ENCODE measurements around the gene BCAT1.
"Not testable (repeated sequence)": the region's sequence is repeated elsewhere in the genome, so short reads cannot be mapped to it uniquely, and the experiment has no call there.

Gene BCAT1

DNA sequence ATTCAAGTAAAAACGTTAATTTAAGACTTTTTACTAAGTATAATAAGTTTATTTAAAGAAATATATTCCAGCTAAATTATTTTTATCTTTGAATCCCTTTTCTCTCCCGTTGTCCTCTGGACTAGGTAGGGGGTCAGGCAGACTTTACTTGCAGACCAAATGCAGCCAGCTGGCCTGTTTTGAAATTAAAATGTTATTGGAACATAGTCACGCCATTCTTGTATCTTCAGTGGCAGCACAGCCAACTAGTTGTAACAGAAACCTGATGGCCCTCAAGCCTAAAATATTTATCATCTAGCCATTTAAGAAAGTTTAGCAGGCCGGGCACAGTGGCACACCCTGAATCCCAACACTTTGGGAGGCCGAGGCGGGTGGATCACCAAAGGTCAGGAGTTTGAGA is 52.7 kb downstream of the BCAT1 start:
- DNase-seq, result no peak

DNA sequence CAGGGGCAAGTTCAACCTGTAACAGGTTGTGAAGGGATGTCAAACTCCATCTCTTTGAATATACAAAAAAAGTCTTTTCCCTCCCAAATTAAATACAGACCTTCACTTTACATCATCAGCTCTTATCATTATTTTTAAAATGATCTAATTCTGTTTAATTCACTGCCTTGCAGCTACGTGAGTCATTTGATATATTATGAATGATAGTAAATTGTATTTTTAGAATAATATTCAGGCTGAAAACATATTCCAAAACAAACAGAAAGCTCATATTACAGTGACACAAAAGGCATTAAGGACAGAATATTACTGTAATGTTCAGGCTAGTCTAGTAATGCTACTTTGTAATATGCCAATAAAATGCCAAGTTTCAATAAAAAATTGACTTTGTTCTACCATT is 53.3 kb downstream of the BCAT1 start:
- no peak for DNase-seq

DNA sequence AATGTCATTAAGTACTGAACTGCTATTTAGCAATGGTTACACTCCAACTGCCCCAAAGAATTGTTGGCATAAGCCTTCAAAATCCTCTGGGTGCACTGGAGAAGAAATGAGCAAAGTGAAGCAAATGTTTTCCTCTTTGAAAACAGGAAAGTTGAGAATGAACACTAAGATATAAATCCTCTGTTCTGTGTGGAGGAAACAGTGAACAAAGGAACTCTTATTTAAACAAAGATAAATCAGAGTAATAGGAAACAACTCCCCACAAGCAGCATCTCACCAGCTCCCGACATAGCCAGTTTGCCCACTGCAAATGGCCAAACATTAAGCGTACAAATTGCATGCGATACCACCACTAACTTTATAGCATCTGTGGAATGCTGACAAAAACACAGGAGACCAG is 54.0 kb downstream of the BCAT1 start:
- no peak for DNase-seq

DNA sequence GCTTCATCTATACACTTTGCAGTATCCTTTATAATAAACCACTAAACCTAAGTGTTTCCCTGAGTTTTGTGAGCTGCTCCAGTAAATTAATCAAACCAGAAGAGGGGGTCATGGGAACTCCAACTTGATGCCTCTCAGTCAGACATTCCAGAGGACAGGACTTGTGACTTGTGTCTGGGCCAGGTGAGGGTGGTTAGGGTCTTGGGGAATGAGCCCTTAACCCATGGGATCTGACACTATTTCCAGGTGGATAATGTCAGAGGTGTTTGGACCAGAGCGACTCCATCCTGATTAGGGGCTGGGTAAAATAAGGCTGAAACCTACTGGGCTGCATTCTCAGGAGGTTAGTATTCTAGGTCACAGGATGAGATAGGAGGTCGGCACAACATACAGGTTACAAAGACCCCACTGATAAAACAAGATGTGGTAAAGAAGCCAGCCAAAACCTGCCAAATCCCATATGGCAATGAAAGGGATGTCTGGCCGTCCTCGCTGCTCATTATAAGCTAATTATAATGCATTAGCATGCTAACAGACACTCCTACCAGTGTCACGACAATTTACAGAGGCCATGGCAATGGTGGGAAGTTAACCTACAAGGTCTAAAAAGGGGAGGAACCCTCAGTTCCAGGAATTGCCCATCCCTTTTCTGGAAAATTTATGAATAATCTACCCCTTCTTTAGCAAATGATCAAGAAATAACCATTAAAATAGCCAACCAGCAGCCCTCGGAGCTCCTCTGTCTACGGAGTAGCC is 58.7 kb downstream of the BCAT1 start:
- DNase-seq, result no peak

DNA sequence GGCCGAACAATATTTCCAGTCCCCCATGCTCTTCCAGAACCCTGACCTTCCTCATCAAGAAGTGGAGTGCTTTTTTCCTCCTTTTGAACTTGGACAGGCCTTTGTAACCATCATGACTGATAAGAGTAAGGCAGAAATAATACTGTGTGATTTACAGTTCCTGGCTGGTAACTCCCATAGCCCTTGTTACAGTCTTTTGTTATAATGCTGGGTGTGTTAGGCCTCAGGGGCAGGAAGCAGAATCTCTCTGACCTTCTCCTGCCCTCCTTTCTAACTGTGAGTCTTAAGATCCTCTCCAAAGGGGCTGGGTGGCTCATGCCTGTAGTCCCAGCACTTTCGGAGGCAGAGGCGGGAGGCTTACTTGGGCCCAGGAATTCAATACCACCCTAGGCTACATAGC is 59.5 kb downstream of the BCAT1 start:
- no peak for DNase-seq

- DNase-seq, result no peak
These were observed 60.1 kb downstream of the BCAT1 start for GRCh38 chr12:24888813-24889212.

- no peak for DNase-seq
These were observed 64.0 kb downstream of the BCAT1 start for GRCh38 chr12:24884911-24885310.

- no peak for DNase-seq
These were observed 67.1 kb downstream of the BCAT1 start for GRCh38 chr12:24881724-24882371.

GRCh38 chr12:24881227-24881626 is 67.7 kb downstream of the BCAT1 start:
- no peak for DNase-seq

- DNase-seq, result no peak
These were observed 68.2 kb downstream of the BCAT1 start for GRCh38 chr12:24880732-24881131.

DNA sequence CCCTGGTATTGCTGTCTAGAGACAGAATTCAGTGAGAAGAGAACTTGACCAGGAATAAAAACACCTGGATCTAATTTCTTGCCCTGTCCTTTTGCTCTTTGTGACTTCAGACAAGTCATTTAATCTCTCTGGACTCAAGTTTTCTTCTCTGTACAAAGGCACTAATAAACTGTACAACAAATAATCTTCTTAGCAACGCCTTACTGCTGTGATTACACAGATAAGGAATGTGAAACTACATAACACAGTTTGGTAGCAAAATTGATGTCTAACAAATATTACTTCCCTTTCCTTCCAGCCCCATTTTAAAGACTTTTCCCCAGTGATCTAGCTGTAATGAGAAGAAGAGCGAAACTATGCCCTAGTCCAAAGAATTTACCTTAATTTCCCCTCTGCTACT is 69.3 kb downstream of the BCAT1 start:
- DNase-seq, result no peak

DNA sequence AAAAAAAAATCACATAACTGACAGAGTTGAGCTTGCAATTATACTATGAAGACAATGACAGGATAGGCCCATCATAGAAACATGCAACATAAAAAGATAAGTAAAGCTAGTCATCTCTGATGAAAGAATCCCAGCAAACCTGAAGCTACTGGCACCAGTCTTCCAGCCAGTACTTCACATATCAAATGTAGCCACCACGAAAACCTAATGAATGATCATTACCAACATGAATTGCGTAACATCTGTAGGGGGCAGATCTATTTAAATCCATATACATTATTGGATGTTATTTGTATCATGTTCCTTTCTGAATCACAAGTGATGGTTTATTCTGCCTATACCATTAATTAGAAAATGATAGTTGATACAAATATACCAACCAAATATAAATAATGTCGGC is 73.9 kb downstream of the BCAT1 start:
- no peak for DNase-seq

- DNase-seq, result no peak
These were observed 76.7 kb downstream of the BCAT1 start for GRCh38 chr12:24872211-24872610.

GRCh38 chr12:24866139-24866538 is 82.8 kb downstream of the BCAT1 start:
- not testable (repeated sequence) for DNase-seq

GRCh38 chr12:24864796-24865125 is 84.1 kb downstream of the BCAT1 start:
- no peak for DNase-seq

GRCh38 chr12:24861766-24862540 is 86.9 kb downstream of the BCAT1 start:
- DNase-seq, result no peak

DNA sequence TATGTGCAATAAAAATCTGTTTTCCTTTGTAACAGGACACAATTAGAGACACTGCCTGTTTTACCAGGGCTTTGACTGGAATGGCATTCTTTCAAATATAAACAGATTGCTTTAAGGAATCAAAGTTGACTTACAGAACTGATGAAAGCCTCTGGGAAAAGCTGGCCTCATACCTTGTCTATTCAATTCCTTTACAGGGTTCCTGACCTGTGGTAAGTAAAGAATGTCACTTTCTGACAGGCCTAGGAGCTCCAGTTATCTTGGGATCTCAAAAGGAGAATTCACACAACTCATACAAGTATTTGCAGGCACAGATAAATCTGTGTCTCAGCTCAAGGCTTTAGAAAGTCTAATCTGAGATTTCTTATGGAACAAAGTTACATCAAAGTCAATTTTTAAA is 88.4 kb downstream of the BCAT1 start:
- DNase-seq, result no peak

GRCh38 chr12:24856541-24856940 is 92.4 kb downstream of the BCAT1 start:
- DNase-seq, result no peak

DNA sequence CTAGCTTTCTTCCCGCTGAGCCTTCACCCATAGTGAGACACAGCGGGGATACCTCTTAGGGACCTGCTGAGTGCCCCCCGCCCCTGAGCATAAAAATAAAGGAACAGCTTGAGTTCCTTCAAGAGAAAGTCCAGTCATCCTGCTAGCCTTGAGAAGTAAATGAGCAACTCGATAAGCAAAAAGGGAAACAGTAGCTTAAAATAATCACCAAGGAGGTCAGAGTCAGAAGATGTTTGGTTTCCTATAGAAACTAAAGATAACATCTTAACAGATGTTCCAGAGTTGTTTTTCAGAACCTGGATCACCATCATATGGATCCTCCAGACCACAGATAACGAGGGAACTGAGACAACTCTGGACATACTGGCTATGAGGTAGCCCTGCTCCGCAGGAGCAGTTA is 94.0 kb downstream of the BCAT1 start:
- no peak for DNase-seq

GRCh38 chr12:24854017-24854416 is 94.9 kb downstream of the BCAT1 start:
- no peak for DNase-seq

DNA sequence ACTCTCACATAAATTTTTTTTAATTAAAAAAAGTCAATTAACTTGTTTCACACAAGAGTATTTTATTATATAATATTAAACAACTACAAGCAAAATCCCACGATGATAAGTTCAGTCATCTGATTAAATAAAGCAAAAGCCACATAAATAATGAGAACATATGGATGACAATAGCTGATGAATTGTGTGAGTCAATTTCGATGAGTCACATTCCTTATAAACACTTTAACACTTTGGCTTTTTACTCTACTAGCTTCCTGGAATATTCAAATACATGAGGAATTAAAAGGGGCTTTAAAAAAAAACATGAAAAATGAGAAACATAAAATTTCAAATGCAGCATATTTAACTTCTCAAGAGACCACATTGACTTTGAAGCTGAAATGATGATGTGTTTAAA is 95.3 kb downstream of the BCAT1 start:
- DNase-seq, result no peak

- DNase-seq, result no peak
These were observed 95.8 kb downstream of the BCAT1 start for GRCh38 chr12:24853094-24853493.

DNA sequence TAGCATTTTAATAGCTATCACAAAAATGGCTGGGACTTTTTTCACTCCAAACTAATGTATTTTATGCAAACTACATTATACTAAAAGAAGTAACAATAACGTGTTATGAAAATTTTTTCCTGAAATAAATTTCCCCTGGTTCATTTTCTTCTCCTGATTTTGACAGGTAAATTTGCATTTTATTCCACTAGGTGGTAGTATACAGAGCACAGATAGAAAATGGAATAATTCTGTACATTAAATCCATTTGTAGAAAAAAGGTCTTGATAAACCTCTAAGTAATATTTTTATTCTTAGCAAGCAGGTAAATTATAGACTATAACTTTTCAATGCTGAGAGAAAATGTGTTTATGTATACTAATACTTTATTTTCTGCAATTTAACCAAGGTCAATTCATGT is 96.5 kb downstream of the BCAT1 start:
- no peak for DNase-seq

- DNase-seq, result not testable (repeated sequence)
These were observed 97.0 kb downstream of the BCAT1 start for GRCh38 chr12:24851883-24852282.
